KG1 (cell line): ENCODE results near the gene CSMD2.

Experiments
- DNase-seq: peaks from one replicate; lab custom pipeline; 2025; lab: John Stamatoyannopoulos, UW

Gene CSMD2

GRCh38 chr1:33852711-33853110, 312.3 kb downstream of the CSMD2 start:
- DNase-seq, result no peak

- no peak for DNase-seq
These were observed 314.5 kb downstream of the CSMD2 start for GRCh38 chr1:33850481-33850880.

GRCh38 chr1:33849211-33849610, 315.8 kb downstream of the CSMD2 start:
- no peak for DNase-seq

GRCh38 chr1:33848205-33848937, 316.7 kb downstream of the CSMD2 start:
- no peak for DNase-seq

GRCh38 chr1:33846861-33847260, 318.2 kb downstream of the CSMD2 start:
- DNase-seq, result no peak

- DNase-seq, result no peak
These were observed 320.9 kb downstream of the CSMD2 start for GRCh38 chr1:33844166-33844565.

GRCh38 chr1:33842348-33842747, 322.7 kb downstream of the CSMD2 start:
- DNase-seq, result no peak

GRCh38 chr1:33841494-33841893, 323.5 kb downstream of the CSMD2 start:
- DNase-seq, result no peak

- DNase-seq, result no peak
These were observed 327.4 kb downstream of the CSMD2 start for GRCh38 chr1:33837635-33838034.

- DNase-seq, result no peak
These were observed 328.1 kb downstream of the CSMD2 start for GRCh38 chr1:33836911-33837310.

GRCh38 chr1:33828654-33829053, 336.4 kb downstream of the CSMD2 start:
- no peak for DNase-seq

GRCh38 chr1:33828059-33828458, 337.0 kb downstream of the CSMD2 start:
- DNase-seq, result no peak

GRCh38 chr1:33826711-33827110, 338.3 kb downstream of the CSMD2 start:
- DNase-seq, result no peak

- no peak for DNase-seq
These were observed 338.7 kb downstream of the CSMD2 start for GRCh38 chr1:33826311-33826710.

- DNase-seq, result no peak
These were observed 339.5 kb downstream of the CSMD2 start for GRCh38 chr1:33825506-33825905.

GRCh38 chr1:33824971-33825370, 340.1 kb downstream of the CSMD2 start:
- DNase-seq, result no peak

GRCh38 chr1:33824321-33824720, 340.7 kb downstream of the CSMD2 start:
- no peak for DNase-seq

- DNase-seq, result no peak
These were observed 341.2 kb downstream of the CSMD2 start for GRCh38 chr1:33823830-33824229.

- DNase-seq, result no peak
These were observed 341.6 kb downstream of the CSMD2 start for GRCh38 chr1:33823401-33823800.

GRCh38 chr1:33822396-33822795, 342.6 kb downstream of the CSMD2 start:
- DNase-seq, result no peak

GRCh38 chr1:33821291-33821690, 343.7 kb downstream of the CSMD2 start:
- DNase-seq, result no peak

- no peak for DNase-seq
These were observed 344.2 kb downstream of the CSMD2 start for GRCh38 chr1:33820804-33821203.

GRCh38 chr1:33819913-33820311, 345.1 kb downstream of the CSMD2 start:
- no peak for DNase-seq

- no peak for DNase-seq
These were observed 345.6 kb downstream of the CSMD2 start for GRCh38 chr1:33819290-33819912.
